Measurements from ENCODE around the gene RIC8A.

Gene RIC8A

DNA sequence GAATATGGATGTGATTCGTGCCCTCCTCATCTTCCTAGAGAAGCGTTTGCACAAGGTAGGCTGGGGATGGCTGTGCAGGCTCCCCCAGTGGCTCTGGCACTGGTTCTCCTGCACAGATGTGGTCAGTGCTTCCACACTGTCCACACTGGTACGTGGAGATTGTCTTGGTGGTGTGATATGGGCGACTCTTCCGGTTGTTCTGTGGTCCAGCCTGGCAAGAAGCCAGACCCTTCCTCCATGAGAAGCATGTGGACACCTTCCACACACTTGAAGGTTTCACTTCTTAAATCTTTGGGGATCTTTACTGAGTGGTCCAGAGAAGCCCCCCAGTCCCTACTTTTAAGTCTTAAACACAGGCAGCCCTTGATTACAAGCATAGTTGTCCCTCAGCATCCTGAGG, 3.8 kb downstream of the RIC8A start:
- Histone ChIP-seq H3K4me2 (ENCODE audit: low read length) (no peak overlapping the region), H3K36me3 (replicated peaks; ENCODE audit: low read depth, low read length) (peaks cover 51% of the 10 kb centered on the region), H3K4me3 (ENCODE audit: low read length) (no peak overlapping the region), H3K9ac (ENCODE audit: low read length) (no peak overlapping the region), H3K79me2 (ENCODE audit: low read length) (peaks cover 37% of the 10 kb centered on the region), H2AFZ (ENCODE audit: low read depth, low read length) (no peak overlapping the region), H3K9me3 (ENCODE audit: insufficient read depth, low read length) (no peaks in the 10 kb centered on the region), H3K27ac (ENCODE audit: low read length) (no peak overlapping the region), H3K4me1 (ENCODE audit: low read length) (peaks cover 10% of the 10 kb centered on the region), H3K27me3 (ENCODE audit: low read depth, low read length) (no peaks in the 10 kb centered on the region), H4K20me1 (ENCODE audit: insufficient read depth, low read length) (peaks cover 1% of the 10 kb centered on the region; the same call in 1 of the 2 replicates)
- TF ChIP-seq CTCF (IDR thresholded peaks at IDR 0.05; ENCODE audit: low read depth, low read length) (no peak), EZH2phosphoT487 (IDR thresholded peaks at IDR 0.05; ENCODE audit: low read depth) (no peak)

GRCh38 chr11:211741-212140, 4.2 kb downstream of the RIC8A start:
- Histone ChIP-seq H3K27ac (ENCODE audit: low read length) (no peak overlapping the region), H4K20me1 (ENCODE audit: insufficient read depth, low read length) (no peaks in the 10 kb centered on the region), H3K79me2 (ENCODE audit: low read length) (peaks cover 32% of the 10 kb centered on the region), H3K36me3 (replicated peaks; ENCODE audit: low read depth, low read length) (peaks cover 51% of the 10 kb centered on the region), H3K4me2 (ENCODE audit: low read length) (no peak overlapping the region), H3K9ac (ENCODE audit: low read length) (no peak overlapping the region), H3K27me3 (ENCODE audit: low read depth, low read length) (no peaks in the 10 kb centered on the region), H2AFZ (ENCODE audit: low read depth, low read length) (no peak overlapping the region), H3K4me1 (ENCODE audit: low read length) (peaks cover 9% of the 10 kb centered on the region), H3K4me3 (ENCODE audit: low read length) (no peak overlapping the region), H3K9me3 (ENCODE audit: insufficient read depth, low read length) (no peaks in the 10 kb centered on the region)
- TF ChIP-seq CTCF (IDR thresholded peaks at IDR 0.05; ENCODE audit: low read depth, low read length) (no peak), EZH2phosphoT487 (IDR thresholded peaks at IDR 0.05; ENCODE audit: low read depth) (no peak)

- TF ChIP-seq EZH2phosphoT487 (IDR thresholded peaks at IDR 0.05; ENCODE audit: low read depth) (no peak), CTCF (IDR thresholded peaks at IDR 0.05; ENCODE audit: low read depth, low read length) (no peak)
- no peak overlapping the region for H2AFZ ChIP-seq (ENCODE audit: low read depth, low read length)
- no peak overlapping the region for H3K4me3 ChIP-seq (ENCODE audit: low read length)
- H3K79me2 ChIP-seq (ENCODE audit: low read length) = peaks cover 28% of the 10 kb centered on the region
- peaks cover 9% of the 10 kb centered on the region for H3K4me1 ChIP-seq (ENCODE audit: low read length)
- H3K27me3 ChIP-seq (ENCODE audit: low read depth, low read length) = no peaks in the 10 kb centered on the region
- no peaks in the 10 kb centered on the region for H4K20me1 ChIP-seq (ENCODE audit: insufficient read depth, low read length)
- H3K36me3 ChIP-seq (replicated peaks; ENCODE audit: low read depth, low read length) = peaks cover 51% of the 10 kb centered on the region
- no peak overlapping the region for H3K4me2 ChIP-seq (ENCODE audit: low read length)
- H3K27ac ChIP-seq (ENCODE audit: low read length) = no peak overlapping the region
- H3K9me3 ChIP-seq (ENCODE audit: insufficient read depth, low read length) = no peaks in the 10 kb centered on the region
- no peak overlapping the region for H3K9ac ChIP-seq (ENCODE audit: low read length)
Measured at GRCh38 chr11:212150-213100, 4.9 kb downstream of the RIC8A start.

DNA sequence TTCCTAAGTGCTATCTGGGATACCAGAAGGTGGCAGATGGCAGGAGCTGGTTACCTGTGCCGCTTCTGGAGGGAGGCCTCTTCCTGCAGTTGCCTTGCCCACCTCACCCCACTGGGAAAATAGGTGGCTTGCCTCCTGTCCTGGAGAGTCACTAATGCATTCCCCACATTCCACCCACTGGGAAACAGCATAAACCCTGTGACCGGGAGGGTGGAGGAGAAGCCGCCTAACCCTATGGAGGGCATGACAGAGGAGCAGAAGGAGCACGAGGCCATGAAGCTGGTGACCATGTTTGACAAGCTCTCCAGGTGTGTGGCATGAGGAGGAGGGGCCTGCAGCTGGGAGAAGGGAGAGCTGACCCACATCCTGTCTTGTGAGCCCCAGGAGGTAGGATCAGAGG, 5.6 kb downstream of the RIC8A start:
- Histone ChIP-seq H3K9me3 (ENCODE audit: insufficient read depth, low read length) (no peaks in the 10 kb centered on the region), H3K4me1 (ENCODE audit: low read length) (peaks cover 9% of the 10 kb centered on the region), H3K4me3 (ENCODE audit: low read length) (no peak overlapping the region), H3K27me3 (ENCODE audit: low read depth, low read length) (no peaks in the 10 kb centered on the region), H3K9ac (ENCODE audit: low read length) (no peak overlapping the region), H3K4me2 (ENCODE audit: low read length) (no peak overlapping the region), H3K27ac (ENCODE audit: low read length) (no peak overlapping the region), H3K36me3 (replicated peaks; ENCODE audit: low read depth, low read length) (peaks cover 51% of the 10 kb centered on the region), H2AFZ (ENCODE audit: low read depth, low read length) (no peak overlapping the region), H3K79me2 (ENCODE audit: low read length) (peaks cover 25% of the 10 kb centered on the region), H4K20me1 (ENCODE audit: insufficient read depth, low read length) (no peaks in the 10 kb centered on the region)
- no peak for TF ChIP-seq EZH2phosphoT487 (IDR thresholded peaks at IDR 0.05; ENCODE audit: low read depth)
- no peak for TF ChIP-seq CTCF (IDR thresholded peaks at IDR 0.05; ENCODE audit: low read depth, low read length)
